Right hindlimb (tissue), 1 donor: ENCODE data around the gene ABCC12.
"Not testable (repeated sequence)": the region's sequence is repeated elsewhere in the genome, so short reads cannot be mapped to it uniquely, and the experiment has no call there.

ENCODE experiments used
- DNase-seq: peaks from one replicate; pipeline ENCODE4 v3.0.0-alpha.2; 2018

Gene ABCC12

GRCh38 chr16:48155926-48156789 is at the start of gene ABCC12:
ABCC12 (minus strand) TSS chr16:48155993; CDS start chr16:48146424, 9,569 bp downstream.
- no peak for DNase-seq

- DNase-seq, result no peak
Measured at GRCh38 chr16:48204825-48205151, 49.0 kb upstream of the ABCC12 start.

- DNase-seq, result no peak
Measured at GRCh38 chr16:48203974-48204824, 48.4 kb upstream of the ABCC12 start.

- DNase-seq, result no peak
Measured at GRCh38 chr16:48201515-48202201, 45.9 kb upstream of the ABCC12 start.

- no peak for DNase-seq
Measured at GRCh38 chr16:48197294-48197693, 41.5 kb upstream of the ABCC12 start.

- no peak for DNase-seq
Measured at GRCh38 chr16:48194828-48195556, 39.2 kb upstream of the ABCC12 start.

- DNase-seq, result no peak
Measured at GRCh38 chr16:48193846-48194245, 38.1 kb upstream of the ABCC12 start.

GRCh38 chr16:48188449-48189102 is 32.8 kb upstream of the ABCC12 start:
- no peak for DNase-seq

- DNase-seq, result no peak
Measured at GRCh38 chr16:48187779-48188178, 32.0 kb upstream of the ABCC12 start.

GRCh38 chr16:48184681-48185080 is 28.9 kb upstream of the ABCC12 start:
- DNase-seq, result no peak

- DNase-seq, result no peak
Measured at GRCh38 chr16:48182979-48183537, 27.3 kb upstream of the ABCC12 start.

GRCh38 chr16:48181746-48182520 is 26.1 kb upstream of the ABCC12 start:
- not testable (repeated sequence) for DNase-seq

GRCh38 chr16:48180868-48181480 is 25.2 kb upstream of the ABCC12 start:
- no peak for DNase-seq

GRCh38 chr16:48176635-48177408 is 21.0 kb upstream of the ABCC12 start:
- no peak for DNase-seq

- no peak for DNase-seq
Measured at GRCh38 chr16:48173889-48174288, 18.1 kb upstream of the ABCC12 start.

- DNase-seq, result no peak
Measured at GRCh38 chr16:48172682-48173081, 16.9 kb upstream of the ABCC12 start.

GRCh38 chr16:48169896-48170295 is 14.1 kb upstream of the ABCC12 start:
- no peak for DNase-seq

GRCh38 chr16:48168075-48168474 is 12.3 kb upstream of the ABCC12 start:
- DNase-seq, result no peak

GRCh38 chr16:48166617-48167016 is 10.8 kb upstream of the ABCC12 start:
- DNase-seq, result not testable (repeated sequence)
